ENCODE results near the gene FER1L5. TPM values are rescaled to one million over a fixed set of nuclear protein-coding genes. Genes with fewer than 3 reads are reported as not detected.

Gene FER1L5
- total and polyA plus RNA-seq, 9 of the 15 experiments (the other 6 are each of a cell fraction or from before 2014, with no cell fraction given) = 0.01 TPM; not detected in 6

DNA sequence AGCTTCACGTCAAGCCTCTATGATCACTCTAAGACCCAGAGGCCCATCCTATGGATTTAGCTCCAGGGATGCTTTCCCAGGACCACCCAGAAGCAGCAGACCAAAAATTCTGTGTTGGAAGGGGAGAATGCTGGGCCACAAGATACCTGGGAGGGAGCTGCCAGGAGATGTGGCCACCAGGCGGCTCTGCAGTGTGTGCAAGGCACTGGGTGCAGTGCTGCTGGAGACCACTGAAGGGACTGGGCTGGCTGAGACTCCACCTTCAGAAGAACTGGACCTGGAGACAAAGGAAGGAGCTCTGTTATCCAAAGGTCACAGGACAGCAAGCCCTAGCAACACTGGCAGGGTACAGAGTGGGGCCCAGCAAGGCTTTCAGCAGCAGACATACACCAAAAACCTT is 38.5 kb upstream of the FER1L5 start:
- peak; percentile 77 for ATAC-seq

More for the DNA sequence above, 38.5 kb upstream of the FER1L5 start:
- Histone ChIP-seq H3K4me3 (no peak overlapping the region), H4K20me1 (replicated peaks; ENCODE audit: control insufficient read depth, insufficient read depth, low read length) (0 out of 2 replicates have a peak, but pooled peaks cover 4% of the 10 kb centered on the region), H3K27ac (ENCODE audit: extremely low read depth, low read depth, low read length) (no peak overlapping the region), H3K27me3 (ENCODE audit: control insufficient read depth in 2 of 2, insufficient read depth in 2 of 2, low read length in 2 of 2) (no peaks in the 10 kb centered on the region), H3K4me1 (replicated peaks in 1 of 2; ENCODE audit: control insufficient read depth in 2 of 2, insufficient read depth in 2 of 2, low read length in 2 of 2) (peaks cover 8% of the 10 kb centered on the region in 2 experiments; a peak in 4 of 5 replicates), H2AFZ (ENCODE audit: low read depth, low read length) (no peak overlapping the region), H3K9me1 (ENCODE audit: control insufficient read depth, insufficient read depth, low read length) (no peaks in the 10 kb centered on the region), H3K9me3 (replicated peaks; ENCODE audit: control insufficient read depth, insufficient read depth, low read depth, low read length) (no peaks in the 10 kb centered on the region), H3K4me2 (ENCODE audit: insufficient read depth, low read length) (no peak overlapping the region), H3K9ac (ENCODE audit: insufficient read depth in 1 of 2, low read depth in 2 of 2, low read length in 2 of 2) (no peak overlapping the region), H3K79me2 (ENCODE audit: control insufficient read depth, insufficient read depth, low read length) (no peaks in the 10 kb centered on the region; the same call in 2 of the 3 replicates), H3K36me3 (ENCODE audit: control insufficient read depth, insufficient read depth, low read length) (peaks cover 96% of the 10 kb centered on the region)
- intact Hi-C loops (cut with micrococcal nuclease) = no loop called here
- no TSS peak for BruUV-seq (replicated peaks)
- DNase-seq (ENCODE audit: extremely low read depth in 1 of 4, low spot score in 3 of 4) (peak in 2 of 4 experiments; percentile 12 to 37), FAIRE-seq (no peak)
- in situ Hi-C loops (cut with MboI) = no loop called here
- 100% methylated on average over 1 of the region's 2 CpGs for WGBS (ENCODE audit: insufficient coverage, low coverage, missing lambda C conversion rate)
- POLR2A ChIA-PET = interaction anchor here (0.5 to 2.2 kb wide), 2 partner anchors 24 to 176 kb away, joined by 4 to 7 read pairs; no protein-coding TSS in a partner anchor
- no peak for TF ChIP-seq TCF3 (CRISPR knock-in tag; IDR thresholded peaks at IDR 0.05)
- TF ChIP-seq, protein P1, sequence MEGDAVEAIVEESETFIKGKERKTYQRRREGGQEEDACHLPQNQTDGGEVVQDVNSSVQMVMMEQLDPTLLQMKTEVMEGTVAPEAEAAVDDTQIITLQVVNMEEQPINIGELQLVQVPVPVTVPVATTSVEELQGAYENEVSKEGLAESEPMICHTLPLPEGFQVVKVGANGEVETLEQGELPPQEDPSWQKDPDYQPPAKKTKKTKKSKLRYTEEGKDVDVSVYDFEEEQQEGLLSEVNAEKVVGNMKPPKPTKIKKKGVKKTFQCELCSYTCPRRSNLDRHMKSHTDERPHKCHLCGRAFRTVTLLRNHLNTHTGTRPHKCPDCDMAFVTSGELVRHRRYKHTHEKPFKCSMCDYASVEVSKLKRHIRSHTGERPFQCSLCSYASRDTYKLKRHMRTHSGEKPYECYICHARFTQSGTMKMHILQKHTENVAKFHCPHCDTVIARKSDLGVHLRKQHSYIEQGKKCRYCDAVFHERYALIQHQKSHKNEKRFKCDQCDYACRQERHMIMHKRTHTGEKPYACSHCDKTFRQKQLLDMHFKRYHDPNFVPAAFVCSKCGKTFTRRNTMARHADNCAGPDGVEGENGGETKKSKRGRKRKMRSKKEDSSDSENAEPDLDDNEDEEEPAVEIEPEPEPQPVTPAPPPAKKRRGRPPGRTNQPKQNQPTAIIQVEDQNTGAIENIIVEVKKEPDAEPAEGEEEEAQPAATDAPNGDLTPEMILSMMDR (IDR thresholded peaks at IDR 0.05 in 2 of 3, conservative IDR thresholded peaks at IDR 0.05 in 1 of 3; ENCODE audit: insufficient read depth in 2 of 3, low read depth in 1 of 3, low read length in 3 of 3) = peak; percentile 24 to 84 (median 44); a peak in 4 of 6 replicates
- TF ChIP-seq RAD21 (CRISPR knock-in tag; conservative IDR thresholded peaks at IDR 0.05 in 1 of 2, IDR thresholded peaks at IDR 0.05 in 1 of 2) = peak in 1 of 2 experiments; percentile 20; a peak in 2 of 4 replicates
- CTCF ChIA-PET (ENCODE audit: low intra/inter-chr PET ratio) = no interaction called here
